22Rv1 (cell line): ENCODE results near the gene MCFD2.

Experiments
- CTCF ChIP-seq: fragments of 450-650 bp; IDR thresholded peaks from 2 replicates; pipeline ENCODE4 v1.5.1; 2017; ENCODE audit warnings: mild to moderate bottlenecking
- ZFX ChIP-seq: fragments of 450-650 bp; IDR thresholded peaks from 2 replicates; pipeline ENCODE4 v1.6.1; 2017; ENCODE audit warnings: antibody characterized with exemption, borderline replicate concordance

- no peak for TF ChIP-seq CTCF
- TF ChIP-seq ZFX: no peak
Observed at GRCh38 chr2:46914578-46915230, 902 bp downstream of the MCFD2 start.
